H1 (cell line): ENCODE measurements around the gene XAF1. TPM values are rescaled to one million over a fixed set of nuclear protein-coding genes. Genes with fewer than 3 reads are reported as not detected.
A peak's percentile ranks its signal among the peaks of the same experiment; 100 is the strongest.

Experiments used
- CTCF ChIA-PET: fragments of 300-600 bp; sonication (Branson Sonifier 250); formaldehyde crosslinking; loops from one replicate; lab custom pipeline; 2021; ENCODE audit not compliant: partially characterized antibody; lab: Charles Lee
- POLR2A ChIA-PET: fragments of 300-600 bp; sonication (Branson Sonifier 250); formaldehyde crosslinking; loops from one replicate; lab custom pipeline; 2021; ENCODE audit warnings: inconsistent platforms; ENCODE audit not compliant: partially characterized antibody; lab: Charles Lee
- DNase-seq, 2 experiments: peaks; one replicate each; pipeline versions ENCODE4 v3.0.0 to v3.0.0-alpha.2; 2010 to 2022; ENCODE audit warnings: low spot score in 2 of 2, low read depth in 1 of 2, mixed read lengths in 1 of 2
- FAIRE-seq: peaks from 2 replicates; lab custom pipeline; 2011; peaks lifted over from hg19 to GRCh38; lab: Jason Lieb, UNC
- H2AFZ ChIP-seq: 2 replicates; pipeline ENCODE4 v1.8.1; 2012; ENCODE audit warnings: low read length, inconsistent platforms
- H2AK5ac ChIP-seq: 2 replicates; pipeline ENCODE4 v1.6.1; 2013; ENCODE audit warnings: low read depth, low read length
- H2BK120ac ChIP-seq: replicated peaks from 2 replicates; pipeline ENCODE3; 2013; ENCODE audit warnings: low read depth, low read length, inconsistent platforms
- H2BK12ac ChIP-seq: 2 replicates; pipeline ENCODE4 v1.6.1; 2013; ENCODE audit warnings: low read depth, low read length
- H2BK15ac ChIP-seq: 2 replicates; pipeline ENCODE4 v1.6.1; 2013; ENCODE audit warnings: low read length
- H2BK20ac ChIP-seq: 2 replicates; pipeline ENCODE4 v1.6.1; 2013; ENCODE audit warnings: low read length
- H2BK5ac ChIP-seq: 2 replicates; pipeline ENCODE4 v1.6.1; 2013; ENCODE audit warnings: low read depth, low read length
- H3K14ac ChIP-seq: 2 replicates; pipeline ENCODE4 v1.6.1; 2013; ENCODE audit warnings: inconsistent platforms; ENCODE audit not compliant: insufficient read length
- H3K18ac ChIP-seq: 2 replicates; pipeline ENCODE4 v1.6.1; 2013; ENCODE audit warnings: low read length; ENCODE audit errors: extremely low read depth
- H3K23ac ChIP-seq: 2 replicates; pipeline ENCODE4 v1.6.1; 2013; ENCODE audit warnings: inconsistent platforms; ENCODE audit not compliant: insufficient read length
- H3K23me2 ChIP-seq: 2 replicates; pipeline ENCODE4 v1.6.1; 2013; ENCODE audit warnings: low read depth, low read length
- H3K27ac ChIP-seq: 2 replicates; pipeline ENCODE4 v1.6.1; 2011; ENCODE audit warnings: low read depth, low read length, inconsistent platforms
- H3K27me3 ChIP-seq, 4 experiments: replicated peaks in 1 of 4; 1 replicate in 1 of 4; 2 replicates in 3 of 4; pipeline versions ENCODE4 v1.6.1 to v1.8.1; 2011 to 2013; ENCODE audit warnings: low read length in 3 of 4, mild to moderate bottlenecking in 3 of 4, inconsistent platforms in 2 of 4, mixed read lengths in 2 of 4, moderate library complexity in 1 of 4; ENCODE audit not compliant: control insufficient read depth in 3 of 4, insufficient read depth in 3 of 4; ENCODE audit errors: extremely low read depth in 1 of 4
- H3K36me3 ChIP-seq, 4 experiments: 2 replicates each; pipeline versions ENCODE4 v1.6.1 to v1.8.1; 2011 to 2013; ENCODE audit warnings: mild to moderate bottlenecking in 4 of 4, low read length in 3 of 4, moderate library complexity in 2 of 4, control low read depth in 1 of 4, inconsistent platforms in 1 of 4; ENCODE audit not compliant: insufficient read depth in 4 of 4, control insufficient read depth in 2 of 4
- H3K4ac ChIP-seq: replicated peaks from 2 replicates; pipeline ENCODE3; 2013; ENCODE audit warnings: low read length, low read depth, mixed read lengths, inconsistent platforms; ENCODE audit not compliant: insufficient read length
- H3K4me1 ChIP-seq, 4 experiments: replicated peaks in 1 of 4; 1 replicate in 1 of 4; 2 replicates in 3 of 4; pipeline versions ENCODE4 v1.6.1 to v1.8.1; 2011 to 2013; ENCODE audit warnings: low read length in 3 of 4, inconsistent platforms in 2 of 4, mixed read lengths in 1 of 4; ENCODE audit not compliant: insufficient read depth in 4 of 4, control insufficient read depth in 3 of 4
- H3K4me2 ChIP-seq, 2 experiments: 2 replicates each; pipeline versions ENCODE4 v1.6.1 to v1.8.1; 2011 to 2013; ENCODE audit warnings: low read depth in 2 of 2, low read length in 2 of 2, control low read depth in 1 of 2, inconsistent platforms in 1 of 2, mild to moderate bottlenecking in 1 of 2; ENCODE audit not compliant: insufficient read depth in 1 of 2
- H3K4me3 ChIP-seq, 4 experiments: fragments of 200-600, 300-600 bp in 1 of 4; sonication (generic), shearing (Covaris generic), sonication (Bioruptor Twin) in 1 of 4; 2 replicates each; pipeline versions ENCODE4 v1.5.1 to v1.8.1; 2011 to 2016; ENCODE audit warnings: low read length in 4 of 4, low read depth in 3 of 4, control low read depth in 2 of 4, inconsistent platforms in 2 of 4, mild to moderate bottlenecking in 2 of 4, mixed read lengths in 1 of 4, moderate library complexity in 1 of 4; ENCODE audit not compliant: insufficient read depth in 2 of 4; ENCODE audit errors: extremely low read depth in 1 of 4
- H3K56ac ChIP-seq: replicated peaks from 2 replicates; pipeline ENCODE3; 2013; ENCODE audit warnings: low read depth, mild to moderate bottlenecking, mixed read lengths, low read length, inconsistent platforms; ENCODE audit not compliant: insufficient read length
- H3K79me1 ChIP-seq: 2 replicates; pipeline ENCODE4 v1.6.1; 2013; ENCODE audit warnings: low read depth, low read length, control low read depth
- H3K79me2 ChIP-seq, 2 experiments: 2 replicates each; pipeline versions ENCODE4 v1.6.1 to v1.8.1; 2012 to 2013; ENCODE audit warnings: low read length in 2 of 2, mild to moderate bottlenecking in 2 of 2, inconsistent platforms in 1 of 2; ENCODE audit not compliant: insufficient read depth in 2 of 2, control insufficient read depth in 1 of 2
- H3K9ac ChIP-seq, 4 experiments: replicated peaks in 1 of 4; 1 replicate in 1 of 4; 2 replicates in 3 of 4; pipeline versions ENCODE4 v1.6.1 to v1.8.1; 2011 to 2013; ENCODE audit warnings: low read depth in 3 of 4, low read length in 3 of 4, control low read depth in 2 of 4, mild to moderate bottlenecking in 2 of 4, moderate library complexity in 2 of 4, inconsistent platforms in 1 of 4; ENCODE audit errors: extremely low read depth in 1 of 4
- H3K9me3 ChIP-seq, 2 experiments: 2 replicates each; pipeline versions ENCODE4 v1.6.1 to v1.8.1; 2012 to 2013; ENCODE audit warnings: mild to moderate bottlenecking in 2 of 2, moderate library complexity in 2 of 2, control low read depth in 1 of 2, inconsistent platforms in 1 of 2, low read depth in 1 of 2, low read length in 1 of 2, mixed read lengths in 1 of 2; ENCODE audit not compliant: insufficient read depth in 2 of 2
- H4K20me1 ChIP-seq, 2 experiments: replicated peaks in 1 of 2; 2 replicates each; pipeline versions ENCODE3 to v1.8.1; 2011 to 2013; ENCODE audit warnings: inconsistent platforms in 2 of 2, low read length in 2 of 2, mild to moderate bottlenecking in 1 of 2; ENCODE audit not compliant: insufficient read depth in 2 of 2, control insufficient read depth in 1 of 2
- H4K5ac ChIP-seq: 2 replicates; pipeline ENCODE4 v1.6.1; 2013; ENCODE audit warnings: low read length, low read depth, mixed read lengths, inconsistent platforms; ENCODE audit not compliant: insufficient read length
- H4K8ac ChIP-seq: 2 replicates; pipeline ENCODE4 v1.8.0; 2013; ENCODE audit warnings: mild to moderate bottlenecking, moderate library complexity, low read length, inconsistent platforms; ENCODE audit not compliant: insufficient read depth; ENCODE audit errors: extremely low read depth
- H4K91ac ChIP-seq: replicated peaks from 2 replicates; pipeline ENCODE3; 2013; ENCODE audit warnings: low read length, mixed read lengths, inconsistent platforms; ENCODE audit not compliant: insufficient read length
- BACH1 ChIP-seq: IDR thresholded peaks from 2 replicates; pipeline ENCODE4 v1.6.1; 2012; ENCODE audit warnings: low read length, improper control_type of control experiment
- KDM1A ChIP-seq: fragments of 200-600, 300-600 bp; sonication (generic); IDR thresholded peaks from 2 replicates; pipeline ENCODE4 v1.7.1; 2016; ENCODE audit warnings: mild to moderate bottlenecking, low read length, borderline replicate concordance
- MAFK ChIP-seq: IDR thresholded peaks from 2 replicates; pipeline ENCODE4 v1.6.1; 2012; ENCODE audit warnings: low read depth, mild to moderate bottlenecking, improper control_type of control experiment, low read length
- WGBS, 2 experiments: shearing (Covaris generic) in 1 of 2; methylation state at CpG; one replicate each; pipeline versions ENCODE4 v1.1.6 to v1.1.7; 2013 to 2015; ENCODE audit warnings: low lambda C conversion rate in 2 of 2, mixed read lengths in 2 of 2, inconsistent platforms in 1 of 2, low coverage in 1 of 2, missing lambda C conversion rate in 1 of 2; ENCODE audit not compliant: insufficient replicate concordance in 2 of 2, insufficient coverage in 1 of 2, insufficient read length in 1 of 2; ENCODE audit errors: extremely low coverage in 1 of 2, missing lambda C conversion rate in 1 of 2; 5-methylcytosine and 5-hydroxymethylcytosine counted together
- polyA plus RNA-seq, 7 experiments: library from polyadenylated mRNA; depleted of rRNA in 3 of 7; stranded (reverse) in 5 of 7; unstranded in 2 of 7; fragments of >200 nt in 5 of 7; fragments of 200-250 nt in 2 of 7; gene quantifications; 1 replicate in 5 of 7; 2 replicates in 1 of 7; 4 replicates in 1 of 7; pipeline versions ENCODE4 v1.2.1 to v1.2.3, GENCODE V29; 2011 to 2013; ENCODE audit warnings: missing spikeins in 2 of 7, mixed read lengths in 2 of 7
- total RNA-seq: library from RNA; stranded (reverse); fragmentation: NEBNext Ultra II Directional; extraction: Animal tissue kit (Norgen Biotek cat#: 25700); gene quantifications from 2 replicates; pipeline ENCODE4 v1.2.1, GENCODE V29; 2021
- TF ChIP-seq, protein P1 (sequence below): IDR thresholded peaks from 2 replicates; pipeline ENCODE4 v1.6.1; 2011; ENCODE audit warnings: low read depth, mild to moderate bottlenecking, low read length; ENCODE audit not compliant: insufficient read depth

The XAF1 gene
- total and polyA plus RNA-seq, 2 of the 8 experiments (the other 6 are each of a cell fraction or from before 2014, with no cell fraction given): not detected

DNA sequence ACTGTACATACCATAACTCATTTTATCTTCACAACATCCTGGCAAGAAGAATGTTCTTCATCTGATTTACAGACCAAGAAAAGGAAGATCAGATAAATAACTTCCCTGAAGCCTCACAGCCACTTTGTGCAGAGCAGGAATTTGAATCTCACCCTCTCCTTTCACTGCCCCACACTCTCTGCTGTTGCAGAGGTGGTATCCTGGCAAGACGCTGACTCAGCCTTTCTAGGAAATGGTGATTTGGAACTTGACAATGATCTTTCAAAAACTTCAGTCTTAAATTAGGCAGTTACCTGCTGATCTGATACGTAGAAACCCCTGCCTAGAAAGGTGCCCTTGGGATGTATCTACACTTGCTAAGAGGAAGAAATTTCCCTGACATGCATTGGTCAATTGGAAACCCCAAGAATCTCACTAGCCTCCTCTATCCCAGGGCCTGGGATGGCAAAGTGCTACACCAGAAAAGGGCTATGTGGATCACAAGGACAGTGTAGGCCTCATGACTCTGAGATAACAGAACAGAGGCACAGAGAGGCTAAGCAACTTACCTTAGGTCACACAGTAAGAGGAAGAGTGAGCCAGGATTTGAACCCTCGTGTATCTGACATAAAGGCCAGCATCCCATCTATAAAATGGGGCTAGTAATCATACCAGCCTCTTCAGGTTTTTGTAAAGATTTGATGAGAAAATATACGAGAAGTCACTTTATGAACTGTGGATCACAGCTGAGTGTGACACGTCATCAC, 38.1 kb downstream of the XAF1 start:
- no peak overlapping the region for H4K91ac ChIP-seq
- H2AK5ac ChIP-seq: no peak overlapping the region
- H2BK20ac ChIP-seq: no peak overlapping the region
- no peaks in the 10 kb centered on the region for H3K79me2 ChIP-seq
- H3K4me3 ChIP-seq: no peak overlapping the region
- DNase-seq (no peak), FAIRE-seq (peak; percentile 19)
- H2BK12ac ChIP-seq: no peak overlapping the region
- WGBS, 2 experiments: 90% methylated on average over 5 of the region's 5 CpGs; no CpG with 5 or more reads in 1 of the 2 experiments
- H3K18ac ChIP-seq: no peak overlapping the region
- no peak overlapping the region for H2BK120ac ChIP-seq
- H2BK5ac ChIP-seq: no peak overlapping the region
- H4K5ac ChIP-seq: no peak overlapping the region
- H3K56ac ChIP-seq: no peak overlapping the region
- no peaks in the 10 kb centered on the region for H3K36me3 ChIP-seq
- no peak overlapping the region for H3K4ac ChIP-seq
- H3K27ac ChIP-seq: no peak overlapping the region
- H3K79me1 ChIP-seq: no peaks in the 10 kb centered on the region
- ChIA-PET POLR2A (no interaction called here), CTCF (interaction anchor here (0.9 to 2.7 kb wide), 2 partner anchors 49 to 93 kb away, joined by 4 to 8 read pairs; no protein-coding TSS in a partner anchor)
- H4K20me1 ChIP-seq: no peaks in the 10 kb centered on the region
- peak overlapping the region; percentile 73; the same call in 1 of the 2 replicates for H2AFZ ChIP-seq
- H3K4me1 ChIP-seq: peaks cover 0 to 4% (median 0%) of the 10 kb centered on the region in 4 experiments; a peak in 2 of 7 replicates
- no peaks in the 10 kb centered on the region for H3K23me2 ChIP-seq
- H3K9ac ChIP-seq: no peak overlapping the region
- H3K14ac ChIP-seq: no peak overlapping the region
- H3K27me3 ChIP-seq: peaks cover 0 to 7% (median 0%) of the 10 kb centered on the region in 4 experiments; a peak in 1 of 7 replicates
- TF ChIP-seq KDM1A (peak; percentile 49; the same call in 1 of the 2 replicates), BACH1 (peak; percentile 52; the same call in 1 of the 2 replicates), MAFK (peak; percentile 96)
- TF ChIP-seq, protein P1, sequence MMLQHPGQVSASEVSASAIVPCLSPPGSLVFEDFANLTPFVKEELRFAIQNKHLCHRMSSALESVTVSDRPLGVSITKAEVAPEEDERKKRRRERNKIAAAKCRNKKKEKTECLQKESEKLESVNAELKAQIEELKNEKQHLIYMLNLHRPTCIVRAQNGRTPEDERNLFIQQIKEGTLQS: no peak
- H2BK15ac ChIP-seq: no peak overlapping the region
- no peak overlapping the region for H4K8ac ChIP-seq
- no peak overlapping the region for H3K23ac ChIP-seq
- H3K9me3 ChIP-seq: no peaks in the 10 kb centered on the region
- no peak overlapping the region for H3K4me2 ChIP-seq
